HG03196 (cell line): Measurements from ENCODE around the gene TULP4.
A peak's percentile ranks its signal among the peaks of the same experiment; 100 is the strongest.
"Not testable (repeated sequence)": the region's sequence is repeated elsewhere in the genome, so short reads cannot be mapped to it uniquely, and the experiment has no call there.

Source experiments
- ATAC-seq: cut with Tn5 transposase; IDR thresholded peaks from one replicate; pipeline ENCODE4 v1.9.1; 2021; ENCODE audit not compliant: unreplicated experiment

The TULP4 gene

GRCh38 chr6:158293122-158293521 lies 19.1 kb upstream of the TULP4 start:
- peak; percentile 43 for ATAC-seq

GRCh38 chr6:158295976-158296853 lies 16.1 kb upstream of the TULP4 start:
- ATAC-seq, result not testable (repeated sequence)

GRCh38 chr6:158296854-158297324 lies 15.4 kb upstream of the TULP4 start:
- ATAC-seq, result not testable (repeated sequence)

GRCh38 chr6:158297657-158298056 lies 14.6 kb upstream of the TULP4 start:
- not testable (repeated sequence) for ATAC-seq

GRCh38 chr6:158300306-158301143 lies 11.7 kb upstream of the TULP4 start:
- not testable (repeated sequence) for ATAC-seq

- not testable (repeated sequence) for ATAC-seq
Observed at GRCh38 chr6:158301561-158301960, 10.7 kb upstream of the TULP4 start.

- not testable (repeated sequence) for ATAC-seq
Observed at GRCh38 chr6:158302195-158302796, 10.0 kb upstream of the TULP4 start.

- ATAC-seq, result no peak
Observed at GRCh38 chr6:158303210-158303731, 9.0 kb upstream of the TULP4 start.

- ATAC-seq, result no peak
Observed at GRCh38 chr6:158304254-158304653, 8.0 kb upstream of the TULP4 start.

GRCh38 chr6:158309814-158310213 lies 2.5 kb upstream of the TULP4 start:
- no peak for ATAC-seq

- no peak for ATAC-seq
Observed at GRCh38 chr6:158311193-158311592, 1.1 kb upstream of the TULP4 start.

GRCh38 chr6:158311626-158312025 lies 639 bp upstream of the TULP4 start:
- ATAC-seq, result no peak

- no peak for ATAC-seq
Observed at GRCh38 chr6:158312672-158313397, 570 bp downstream of the TULP4 start.

- peak; percentile 65 for ATAC-seq
Observed at GRCh38 chr6:158313989-158314388, 1.7 kb downstream of the TULP4 start.

GRCh38 chr6:158314737-158315136 lies 2.5 kb downstream of the TULP4 start:
- no peak for ATAC-seq

GRCh38 chr6:158316022-158316421 lies 3.8 kb downstream of the TULP4 start:
- no peak for ATAC-seq

GRCh38 chr6:158321960-158322359 lies 9.7 kb downstream of the TULP4 start:
- no peak for ATAC-seq

- ATAC-seq, result no peak
Observed at GRCh38 chr6:158322400-158322723, 10.1 kb downstream of the TULP4 start.

- ATAC-seq, result peak; percentile 65
Observed at GRCh38 chr6:158322724-158323560, 10.7 kb downstream of the TULP4 start.

GRCh38 chr6:158323561-158323958 lies 11.3 kb downstream of the TULP4 start:
- peak; percentile 21 for ATAC-seq
